Breast epithelium (tissue), 4 donors: Measurements from ENCODE around the gene BCAP31. TPM values are rescaled to one million over a fixed set of nuclear protein-coding genes. Genes with fewer than 3 reads are reported as not detected.

ENCODE experiments used
- DNase-seq, 2 donors: peaks; one replicate each; pipeline ENCODE4 v3.0.0-alpha.2; 2019; ENCODE audit warnings: low spot score in 2 of 2
- H3K27ac ChIP-seq, 2 donors: fragments of 200-600 bp; sonication (generic) in 1 of 2; one replicate each; pipeline ENCODE4 v1.5.1; 2016 to 2019; ENCODE audit warnings: mild to moderate bottlenecking in 1 of 2
- H3K27me3 ChIP-seq, 2 donors: fragments of 200-600 bp; sonication (generic) in 1 of 2; one replicate each; pipeline versions ENCODE4 v1.5.1 to v1.6.0; 2017 to 2019; ENCODE audit warnings: control low read depth in 1 of 2, mild to moderate bottlenecking in 1 of 2
- H3K36me3 ChIP-seq: fragments of 200-600 bp; one replicate; pipeline ENCODE4 v1.5.1; 2019
- H3K4me1 ChIP-seq, 2 donors: fragments of 200-600 bp; sonication (generic); one replicate each; pipeline ENCODE4 v1.5.1; 2016 to 2019; ENCODE audit warnings: control low read depth in 1 of 2
- H3K4me3 ChIP-seq, 3 donors: fragments of 200-600 bp; sonication (generic); 1 replicate in 2 of 3; 2 replicates in 1 of 3; pipeline ENCODE4 v1.5.1; 2016 to 2019; ENCODE audit warnings: mild to moderate bottlenecking in 3 of 3, moderate library complexity in 2 of 3
- H3K9me3 ChIP-seq, 2 donors: fragments of 200-600 bp; sonication (generic) in 1 of 2; one replicate each; pipeline ENCODE4 v1.5.1; 2016 to 2019; ENCODE audit warnings: control low read depth in 1 of 2
- CTCF ChIP-seq, 3 donors: fragments of 450-650 bp; IDR thresholded peaks; one replicate each; pipeline ENCODE4 v1.5.1; 2016 to 2017; ENCODE audit warnings: antibody characterized with exemption in 3 of 3, mild to moderate bottlenecking in 3 of 3, moderate library complexity in 3 of 3
- POLR2A ChIP-seq: fragments of 450-650 bp; IDR thresholded peaks from one replicate; pipeline ENCODE4 v1.6.1; 2016; ENCODE audit warnings: antibody characterized with exemption, mild to moderate bottlenecking, moderate library complexity
- POLR2AphosphoS5 ChIP-seq, 3 donors: sonication (generic); formaldehyde crosslinking; IDR thresholded peaks; one replicate each; pipeline ENCODE4 v1.6.1; 2017; ENCODE audit warnings: antibody characterized with exemption in 3 of 3
- intact Hi-C: fragments of 100-400 bp; cut with DNase I; formaldehyde crosslinking; loops from one replicate; pipeline ENCODE4 v1.15.1; 2023; ENCODE audit warnings: low total_unique reads
- total RNA-seq, 3 donors: library from RNA; depleted of rRNA; stranded (reverse); fragments of >200 nt; gene quantifications; one replicate each; pipeline ENCODE4 v1.1.0, GENCODE V29; 2016

Gene BCAP31
- total RNA-seq, 3 donors from 2014 or later: 120 to 245 (median 129) TPM

- Histone ChIP-seq H3K27ac (peak overlapping the region; percentile 66 to 93), H3K9me3 (no peaks in the 10 kb centered on the region), H3K4me3 (peak overlapping the region; percentile 2 to 56 (median 27)), H3K36me3 (no peaks in the 10 kb centered on the region), H3K4me1 (peaks cover 0 to 3% of the 10 kb centered on the region in 2 donors), H3K27me3 (peaks cover 0 to 26% of the 10 kb centered on the region in 2 donors)
- DNase-seq: no peak
- intact Hi-C loops: no loop called here
- TF ChIP-seq POLR2A (no peak), POLR2AphosphoS5 (IDR thresholded peaks at IDR 0.05) (no peak), CTCF (IDR thresholded peaks at IDR 0.05) (no peak)
Measured at GRCh38 chrX:153725832-153726285, 1.7 kb upstream of the BCAP31 start.

- no peak for DNase-seq
- H3K27ac ChIP-seq: peak overlapping the region; percentile 66 to 94
- peaks cover 0 to 31% of the 10 kb centered on the region in 2 donors for H3K27me3 ChIP-seq
- intact Hi-C loops: no loop called here
- no peaks in the 10 kb centered on the region for H3K36me3 ChIP-seq
- peak overlapping the region; percentile 63 to 80 (median 74) for H3K4me3 ChIP-seq
- TF ChIP-seq CTCF (IDR thresholded peaks at IDR 0.05) (no peak), POLR2A (no peak), POLR2AphosphoS5 (IDR thresholded peaks at IDR 0.05) (no peak)
- H3K9me3 ChIP-seq: no peaks in the 10 kb centered on the region
- peaks cover 0 to 3% of the 10 kb centered on the region in 2 donors for H3K4me1 ChIP-seq
Measured at GRCh38 chrX:153725039-153725831, 1.0 kb upstream of the BCAP31 start.

- H3K27ac ChIP-seq: peak overlapping the region; percentile 66 to 94
- intact Hi-C loops: no loop called here
- no peaks in the 10 kb centered on the region for H3K36me3 ChIP-seq
- H3K4me1 ChIP-seq: peaks cover 0 to 3% of the 10 kb centered on the region in 2 donors
- H3K4me3 ChIP-seq: peak overlapping the region; percentile 63 to 80 (median 74)
- no peaks in the 10 kb centered on the region for H3K9me3 ChIP-seq
- no peak for DNase-seq
- H3K27me3 ChIP-seq: peaks cover 0 to 28% of the 10 kb centered on the region in 2 donors
- no peak for TF ChIP-seq POLR2AphosphoS5 (IDR thresholded peaks at IDR 0.05)
- TF ChIP-seq POLR2A: no peak
Measured at GRCh38 chrX:153723351-153724251, 586 bp downstream of the BCAP31 start.

GRCh38 chrX:153722704-153723350, 1.4 kb downstream of the BCAP31 start:
- H3K4me1 ChIP-seq: peaks cover 0 to 3% of the 10 kb centered on the region in 2 donors

More at GRCh38 chrX:153722704-153723350, 1.4 kb downstream of the BCAP31 start:
- TF ChIP-seq POLR2A: no peak
- no peak for TF ChIP-seq CTCF (IDR thresholded peaks at IDR 0.05)
- no peak for TF ChIP-seq POLR2AphosphoS5 (IDR thresholded peaks at IDR 0.05)
- no peak for DNase-seq
- Histone ChIP-seq H3K9me3 (no peaks in the 10 kb centered on the region), H3K36me3 (no peaks in the 10 kb centered on the region), H3K27ac (peak overlapping the region; percentile 66 to 94), H3K4me3 (peak overlapping the region; percentile 63 to 80 (median 74)), H3K27me3 (peaks cover 0 to 20% of the 10 kb centered on the region in 2 donors)
- intact Hi-C loops: no loop called here
